ENCODE results near the gene PAM16. TPM values are rescaled to one million over a fixed set of nuclear protein-coding genes. Genes with fewer than 3 reads are reported as not detected.

PAM16 gene
- total RNA-seq, 4 donors from 2014 or later, result 26.5 to 40.5 (median 29.2) TPM

DNA sequence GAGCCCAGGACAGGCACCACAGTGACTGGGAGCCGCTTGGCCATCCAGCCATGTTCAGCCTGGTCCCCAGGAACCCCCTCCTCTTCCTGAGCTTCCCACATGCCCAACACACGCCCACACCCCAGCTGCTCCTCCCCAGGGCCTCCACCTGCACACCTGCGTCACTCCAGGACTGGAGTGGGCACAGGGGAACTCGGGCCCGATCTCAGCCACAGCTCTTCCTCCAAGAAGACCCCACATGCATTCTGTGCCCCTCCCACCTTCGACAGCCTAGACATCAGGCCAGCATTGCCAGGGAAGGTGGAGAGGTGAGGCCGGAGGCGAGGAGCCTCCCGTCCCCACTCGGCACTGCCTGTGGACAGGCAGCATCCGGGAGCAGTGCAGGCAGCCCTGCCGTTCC is 14.5 kb upstream of the PAM16 start:
- peaks cover 0 to 11% (median 0%) of the 10 kb centered on the region in 4 donors for H3K36me3 ChIP-seq
- H3K4me1 ChIP-seq, result peaks cover 0 to 3% (median 0%) of the 10 kb centered on the region in 4 donors
- TF ChIP-seq EP300 (IDR thresholded peaks at IDR 0.05; ENCODE audit: low read depth) (no peak), POLR2AphosphoS5 (IDR thresholded peaks at IDR 0.05) (no peak), POLR2A (IDR thresholded peaks at IDR 0.05) (no peak)
- TF ChIP-seq, protein P1, sequence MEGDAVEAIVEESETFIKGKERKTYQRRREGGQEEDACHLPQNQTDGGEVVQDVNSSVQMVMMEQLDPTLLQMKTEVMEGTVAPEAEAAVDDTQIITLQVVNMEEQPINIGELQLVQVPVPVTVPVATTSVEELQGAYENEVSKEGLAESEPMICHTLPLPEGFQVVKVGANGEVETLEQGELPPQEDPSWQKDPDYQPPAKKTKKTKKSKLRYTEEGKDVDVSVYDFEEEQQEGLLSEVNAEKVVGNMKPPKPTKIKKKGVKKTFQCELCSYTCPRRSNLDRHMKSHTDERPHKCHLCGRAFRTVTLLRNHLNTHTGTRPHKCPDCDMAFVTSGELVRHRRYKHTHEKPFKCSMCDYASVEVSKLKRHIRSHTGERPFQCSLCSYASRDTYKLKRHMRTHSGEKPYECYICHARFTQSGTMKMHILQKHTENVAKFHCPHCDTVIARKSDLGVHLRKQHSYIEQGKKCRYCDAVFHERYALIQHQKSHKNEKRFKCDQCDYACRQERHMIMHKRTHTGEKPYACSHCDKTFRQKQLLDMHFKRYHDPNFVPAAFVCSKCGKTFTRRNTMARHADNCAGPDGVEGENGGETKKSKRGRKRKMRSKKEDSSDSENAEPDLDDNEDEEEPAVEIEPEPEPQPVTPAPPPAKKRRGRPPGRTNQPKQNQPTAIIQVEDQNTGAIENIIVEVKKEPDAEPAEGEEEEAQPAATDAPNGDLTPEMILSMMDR (IDR thresholded peaks at IDR 0.05), result no peak
- H3K4me3 ChIP-seq, result no peak overlapping the region
- no peaks in the 10 kb centered on the region for H3K9me3 ChIP-seq
- 92% methylated on average over 11 of the region's 12 CpGs; no CpG with 5 or more reads in 1 of the 2 donors for WGBS, 2 donors (ENCODE audit: low coverage in 1 of 2)
- intact Hi-C loops (cut with DNase I; ENCODE audit: low total_unique reads), result no loop called here
- H3K27ac ChIP-seq, result no peak overlapping the region
- no peak for DNase-seq
- H3K27me3 ChIP-seq, result no peaks in the 10 kb centered on the region
- in situ Hi-C loops (cut with MboI; ENCODE audit: low pct_ligation_motif_present in 1 of 4, low pct_unique_long_range_greater_than_20kb in 1 of 4, low sequenced_read_pairs in 3 of 4), result no loop called here

GRCh38 chr16:4365014-4365406 is 13.9 kb upstream of the PAM16 start:
- WGBS, 2 donors (ENCODE audit: low coverage in 1 of 2), result 95% methylated on average over 10 of the region's 10 CpGs; no CpG with 5 or more reads in 1 of the 2 donors
- no peaks in the 10 kb centered on the region for H3K9me3 ChIP-seq
- intact Hi-C loops (cut with DNase I; ENCODE audit: low total_unique reads), result no loop called here
- no peaks in the 10 kb centered on the region for H3K4me1 ChIP-seq
- no peaks in the 10 kb centered on the region for H3K27me3 ChIP-seq
- in situ Hi-C loops (cut with MboI; ENCODE audit: low pct_ligation_motif_present in 1 of 4, low pct_unique_long_range_greater_than_20kb in 1 of 4, low sequenced_read_pairs in 3 of 4), result no loop called here
- peaks cover 0 to 11% (median 0%) of the 10 kb centered on the region in 4 donors for H3K36me3 ChIP-seq
- no peak overlapping the region for H3K27ac ChIP-seq
- H3K4me3 ChIP-seq, result no peak overlapping the region
- no peak for DNase-seq
- TF ChIP-seq EP300 (IDR thresholded peaks at IDR 0.05; ENCODE audit: low read depth), result no peak
- no peak for TF ChIP-seq POLR2A (IDR thresholded peaks at IDR 0.05)
- no peak for TF ChIP-seq POLR2AphosphoS5 (IDR thresholded peaks at IDR 0.05)
- TF ChIP-seq, protein P1 (IDR thresholded peaks at IDR 0.05), result no peak

DNA sequence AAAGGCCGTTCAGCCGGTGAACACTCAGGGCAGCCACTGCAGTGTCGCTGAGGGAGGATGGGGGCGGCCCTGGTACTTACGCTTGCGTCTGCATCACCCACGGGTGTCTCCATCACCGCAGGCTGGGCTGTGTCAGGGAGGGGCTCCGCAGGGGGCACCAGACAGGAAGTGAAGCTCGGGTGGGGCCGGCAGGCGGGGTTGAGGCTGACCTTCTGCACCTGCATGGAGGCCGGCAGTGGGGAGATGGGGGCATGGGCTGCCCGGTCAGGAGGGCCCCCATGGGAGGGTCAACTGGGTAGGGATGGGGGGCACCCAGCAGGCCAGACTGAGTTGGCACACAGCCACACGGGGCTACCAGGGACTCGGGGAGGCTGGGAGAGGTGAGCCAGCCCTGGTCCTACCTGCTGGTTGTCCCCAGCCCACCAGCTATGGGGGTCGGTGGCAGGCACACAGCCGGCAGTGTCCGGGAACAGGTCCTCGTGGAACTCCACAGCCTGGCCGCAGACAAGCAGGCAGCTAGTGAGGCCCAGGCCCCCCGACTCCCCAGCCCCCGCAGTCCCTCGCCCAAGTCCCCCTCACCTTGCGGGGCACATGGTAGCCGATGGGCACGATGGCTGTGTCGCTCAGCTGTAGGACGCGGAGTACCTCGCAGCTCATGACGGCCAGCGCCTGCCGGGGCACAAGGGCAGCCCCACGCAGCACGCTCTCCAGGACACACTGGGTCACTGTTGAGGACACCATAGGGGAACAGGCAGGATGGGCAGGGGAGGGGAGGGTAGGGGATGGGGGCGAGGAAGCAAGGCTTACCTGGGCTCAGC is 13.3 kb upstream of the PAM16 start:
- Histone ChIP-seq H3K4me3 (no peak overlapping the region), H3K27me3 (no peaks in the 10 kb centered on the region), H3K9me3 (no peaks in the 10 kb centered on the region), H3K4me1 (no peaks in the 10 kb centered on the region), H3K36me3 (peaks cover 0 to 11% (median 0%) of the 10 kb centered on the region in 4 donors), H3K27ac (no peak overlapping the region)
- no peak for TF ChIP-seq EP300 (IDR thresholded peaks at IDR 0.05; ENCODE audit: low read depth)
- TF ChIP-seq POLR2AphosphoS5 (IDR thresholded peaks at IDR 0.05), result no peak
- TF ChIP-seq POLR2A (IDR thresholded peaks at IDR 0.05), result no peak
- TF ChIP-seq, protein P1 (IDR thresholded peaks at IDR 0.05), result no peak
- intact Hi-C loops (cut with DNase I; ENCODE audit: low total_unique reads), result no loop called here
- WGBS, 2 donors (ENCODE audit: low coverage in 1 of 2), result 85 to 100% methylated on average over 8 to 37 of the region's 37 CpGs
- in situ Hi-C loops (cut with MboI; ENCODE audit: low pct_ligation_motif_present in 1 of 4, low pct_unique_long_range_greater_than_20kb in 1 of 4, low sequenced_read_pairs in 3 of 4), result loop anchor here in 1 of 4 donors (5.0 kb wide), 1 partner anchor 38 kb away; no protein-coding TSS in a partner anchor
- no peak for DNase-seq

GRCh38 chr16:4362476-4363135 is 11.5 kb upstream of the PAM16 start:
- TF ChIP-seq POLR2A (IDR thresholded peaks at IDR 0.05), result no peak
- TF ChIP-seq POLR2AphosphoS5 (IDR thresholded peaks at IDR 0.05), result no peak
- TF ChIP-seq, protein P1 (IDR thresholded peaks at IDR 0.05), result no peak
- no peak for TF ChIP-seq EP300 (IDR thresholded peaks at IDR 0.05; ENCODE audit: low read depth)
- Histone ChIP-seq H3K36me3 (peaks cover 0 to 11% (median 0%) of the 10 kb centered on the region in 4 donors), H3K27me3 (no peaks in the 10 kb centered on the region), H3K9me3 (no peaks in the 10 kb centered on the region), H3K4me1 (no peaks in the 10 kb centered on the region), H3K27ac (no peak overlapping the region), H3K4me3 (no peak overlapping the region)
- DNase-seq, result no peak
- in situ Hi-C loops (cut with MboI; ENCODE audit: low pct_ligation_motif_present in 1 of 4, low pct_unique_long_range_greater_than_20kb in 1 of 4, low sequenced_read_pairs in 3 of 4), result loop anchor here in 1 of 4 donors (5.0 kb wide), 1 partner anchor 40 kb away; no protein-coding TSS in a partner anchor
- WGBS, 2 donors (ENCODE audit: low coverage in 1 of 2), result 89 to 100% methylated on average over 2 to 14 of the region's 19 CpGs
- intact Hi-C loops (cut with DNase I; ENCODE audit: low total_unique reads), result loop anchor here (1.0 kb wide), 1 partner anchor 114 kb away; the partner anchor contains the start of gene HMOX2
